Measurements from ENCODE around the gene N4BP2L1. TPM values are rescaled to one million over a fixed set of nuclear protein-coding genes. Genes with fewer than 3 reads are reported as not detected.

N4BP2L1 gene
- total RNA-seq, 1 experiment from 2014 or later = 2.6 TPM

DNA sequence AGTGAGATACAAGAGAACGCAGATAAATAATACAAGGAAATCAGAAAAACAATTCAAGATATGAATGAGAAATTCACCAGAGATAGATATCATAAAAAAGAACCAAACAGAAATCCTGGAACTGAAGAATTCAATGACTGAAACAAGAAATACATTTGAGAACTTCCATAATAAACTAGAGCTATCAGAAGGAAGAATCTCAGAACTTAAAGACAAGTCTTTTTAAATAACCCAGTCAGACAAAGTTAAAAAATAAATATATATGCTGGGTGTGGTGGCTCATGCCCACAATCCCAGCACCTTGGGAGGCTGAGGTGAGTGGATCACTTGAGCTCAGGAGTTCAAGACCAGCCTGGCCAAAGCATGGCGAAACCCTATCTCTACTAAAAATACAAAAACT is 28.7 kb upstream of the N4BP2L1 start:
- CTCF ChIA-PET = no interaction called here
- Mint-ChIP-seq H3K9me3 (ENCODE audit: low read depth, unreplicated experiment) (no peaks in the 10 kb centered on the region), H3K4me1 (ENCODE audit: low read depth, unreplicated experiment) (no peaks in the 10 kb centered on the region), H3K36me3 (ENCODE audit: insufficient read depth, unreplicated experiment) (no peaks in the 10 kb centered on the region), H3K27ac (ENCODE audit: unreplicated experiment) (no peak overlapping the region), H3K27me3 (ENCODE audit: unreplicated experiment) (no peaks in the 10 kb centered on the region), H3K4me3 (ENCODE audit: low read depth, unreplicated experiment) (no peak overlapping the region)
- no peak for DNase-seq
- TF ChIP-seq, protein P1, sequence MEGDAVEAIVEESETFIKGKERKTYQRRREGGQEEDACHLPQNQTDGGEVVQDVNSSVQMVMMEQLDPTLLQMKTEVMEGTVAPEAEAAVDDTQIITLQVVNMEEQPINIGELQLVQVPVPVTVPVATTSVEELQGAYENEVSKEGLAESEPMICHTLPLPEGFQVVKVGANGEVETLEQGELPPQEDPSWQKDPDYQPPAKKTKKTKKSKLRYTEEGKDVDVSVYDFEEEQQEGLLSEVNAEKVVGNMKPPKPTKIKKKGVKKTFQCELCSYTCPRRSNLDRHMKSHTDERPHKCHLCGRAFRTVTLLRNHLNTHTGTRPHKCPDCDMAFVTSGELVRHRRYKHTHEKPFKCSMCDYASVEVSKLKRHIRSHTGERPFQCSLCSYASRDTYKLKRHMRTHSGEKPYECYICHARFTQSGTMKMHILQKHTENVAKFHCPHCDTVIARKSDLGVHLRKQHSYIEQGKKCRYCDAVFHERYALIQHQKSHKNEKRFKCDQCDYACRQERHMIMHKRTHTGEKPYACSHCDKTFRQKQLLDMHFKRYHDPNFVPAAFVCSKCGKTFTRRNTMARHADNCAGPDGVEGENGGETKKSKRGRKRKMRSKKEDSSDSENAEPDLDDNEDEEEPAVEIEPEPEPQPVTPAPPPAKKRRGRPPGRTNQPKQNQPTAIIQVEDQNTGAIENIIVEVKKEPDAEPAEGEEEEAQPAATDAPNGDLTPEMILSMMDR (IDR thresholded peaks at IDR 0.05; ENCODE audit: unreplicated experiment) = no peak
- intact Hi-C loops (cut with micrococcal nuclease; ENCODE audit: unreplicated experiment) = no loop called here
- no TSS peak for BruUV-seq (replicated peaks)

DNA sequence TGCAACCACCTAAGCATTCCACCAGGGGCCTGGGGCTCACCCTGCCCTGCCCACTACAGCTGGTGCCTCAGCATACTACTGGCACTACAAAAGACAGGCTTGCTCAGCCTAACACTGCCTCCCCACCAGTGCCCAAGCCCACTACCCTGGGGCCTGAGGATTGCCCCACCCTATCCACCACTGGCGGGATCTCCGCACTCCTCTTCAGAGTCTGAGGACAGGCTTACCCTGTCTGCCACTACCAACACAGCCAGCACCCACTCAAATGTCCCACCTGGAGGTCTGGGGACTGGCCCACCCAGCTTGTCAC is 27.6 kb upstream of the N4BP2L1 start:
- intact Hi-C loops (cut with micrococcal nuclease; ENCODE audit: unreplicated experiment) = no loop called here

DNA sequence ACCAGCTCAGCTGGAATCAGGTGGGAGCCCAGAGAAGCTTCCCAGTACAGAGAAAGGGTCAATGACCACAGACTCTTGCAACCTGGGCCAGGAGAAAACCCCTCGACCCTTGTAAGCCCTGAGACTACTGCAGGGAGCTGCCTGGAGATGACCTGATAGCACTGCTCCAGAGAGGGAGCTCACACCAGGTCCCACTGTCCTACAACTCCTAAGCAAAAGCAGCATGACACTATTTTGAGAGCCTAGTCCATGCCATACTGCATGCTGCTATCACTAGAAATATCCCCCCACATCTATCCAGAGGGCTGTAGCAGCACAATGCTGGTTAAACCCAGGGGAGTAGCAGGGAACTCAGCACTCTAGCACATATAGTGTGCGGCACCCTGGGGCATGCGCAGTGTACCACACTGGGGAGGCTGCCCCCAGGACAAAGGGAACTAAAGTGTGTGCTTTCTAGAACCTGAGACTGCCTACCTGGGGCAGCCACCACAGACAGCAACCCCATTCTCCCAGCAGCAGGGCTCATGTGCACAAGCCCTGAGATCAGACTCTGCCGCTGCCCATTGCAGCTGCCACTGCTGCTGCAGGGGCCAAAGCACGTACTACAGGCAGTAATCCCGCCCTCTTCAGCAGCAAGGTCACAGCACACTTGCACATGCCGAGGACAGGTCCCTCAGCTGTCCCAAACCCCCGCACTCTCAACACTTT is 27.1 kb upstream of the N4BP2L1 start:
- Mint-ChIP-seq H3K27ac (ENCODE audit: unreplicated experiment) (no peak overlapping the region), H3K4me3 (ENCODE audit: low read depth, unreplicated experiment) (no peak overlapping the region), H3K27me3 (ENCODE audit: unreplicated experiment) (no peaks in the 10 kb centered on the region), H3K9me3 (ENCODE audit: low read depth, unreplicated experiment) (no peaks in the 10 kb centered on the region), H3K4me1 (ENCODE audit: low read depth, unreplicated experiment) (no peaks in the 10 kb centered on the region), H3K36me3 (ENCODE audit: insufficient read depth, unreplicated experiment) (no peaks in the 10 kb centered on the region)
- no peak for DNase-seq
- intact Hi-C loops (cut with micrococcal nuclease; ENCODE audit: unreplicated experiment) = no loop called here
- no TSS peak for BruUV-seq (replicated peaks)
- TF ChIP-seq, protein P1 (IDR thresholded peaks at IDR 0.05; ENCODE audit: unreplicated experiment) = no peak
- CTCF ChIA-PET = no interaction called here

More for the DNA sequence above, 27.6 kb upstream of the N4BP2L1 start:
- Mint-ChIP-seq H3K27me3 (ENCODE audit: unreplicated experiment) (no peaks in the 10 kb centered on the region), H3K4me3 (ENCODE audit: low read depth, unreplicated experiment) (no peak overlapping the region), H3K36me3 (ENCODE audit: insufficient read depth, unreplicated experiment) (no peaks in the 10 kb centered on the region), H3K27ac (ENCODE audit: unreplicated experiment) (no peak overlapping the region), H3K4me1 (ENCODE audit: low read depth, unreplicated experiment) (no peaks in the 10 kb centered on the region), H3K9me3 (ENCODE audit: low read depth, unreplicated experiment) (no peaks in the 10 kb centered on the region)
- CTCF ChIA-PET = no interaction called here
- BruUV-seq (replicated peaks) = no TSS peak
- TF ChIP-seq, protein P1 (IDR thresholded peaks at IDR 0.05; ENCODE audit: unreplicated experiment) = no peak
- DNase-seq = no peak

DNA sequence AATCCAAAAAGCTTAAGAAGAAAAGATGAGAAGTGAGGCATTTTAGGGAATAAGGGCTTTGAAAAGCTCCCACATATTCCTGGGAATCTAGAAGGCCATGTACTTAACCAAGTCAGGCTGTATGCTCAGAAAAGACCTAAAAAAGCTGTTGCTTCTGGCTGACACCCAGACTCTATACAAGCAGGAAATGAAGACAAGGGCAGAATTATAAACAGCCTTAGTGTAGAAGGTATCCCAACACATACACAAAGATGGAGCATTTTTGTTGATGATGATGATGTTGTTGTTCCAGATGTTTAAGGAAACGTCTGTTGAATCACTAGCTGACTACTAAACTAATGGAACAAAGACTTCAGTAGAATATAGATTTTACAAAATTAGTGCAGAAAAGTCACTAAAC is 26.1 kb upstream of the N4BP2L1 start:
- H3K9me3 Mint-ChIP-seq (ENCODE audit: low read depth, unreplicated experiment) = no peaks in the 10 kb centered on the region
- no peaks in the 10 kb centered on the region for H3K27me3 Mint-ChIP-seq (ENCODE audit: unreplicated experiment)
- H3K36me3 Mint-ChIP-seq (ENCODE audit: insufficient read depth, unreplicated experiment) = no peaks in the 10 kb centered on the region
- no peak overlapping the region for H3K27ac Mint-ChIP-seq (ENCODE audit: unreplicated experiment)
- no peaks in the 10 kb centered on the region for H3K4me1 Mint-ChIP-seq (ENCODE audit: low read depth, unreplicated experiment)
- no peak for DNase-seq
- TF ChIP-seq, protein P1 (IDR thresholded peaks at IDR 0.05; ENCODE audit: unreplicated experiment) = no peak
- CTCF ChIA-PET = interaction anchor here (0.7 kb wide), 1 partner anchor 669 kb away, joined by 3 read pairs; no protein-coding TSS in a partner anchor
- no peak overlapping the region for H3K4me3 Mint-ChIP-seq (ENCODE audit: low read depth, unreplicated experiment)
- BruUV-seq (replicated peaks) = no TSS peak
- intact Hi-C loops (cut with micrococcal nuclease; ENCODE audit: unreplicated experiment) = no loop called here
